K562 (cell line): ENCODE measurements around the gene MATR3. TPM values are rescaled to one million over a fixed set of nuclear protein-coding genes. Genes with fewer than 3 reads are reported as not detected.

Source experiments
- ARID1B ChIP-seq: fragments of 450-650 bp; IDR thresholded peaks from 2 replicates; pipeline ENCODE4 v1.6.1; 2016; ENCODE audit warnings: antibody characterized with exemption, mild to moderate bottlenecking, inconsistent platforms
- ATF1 ChIP-seq, 2 experiments: fragments of 450-650 bp in 1 of 2; IDR thresholded peaks; 2 replicates each; pipeline ENCODE4 v1.6.1; 2016; ENCODE audit warnings: missing compliant biosample characterization in 1 of 2, missing genetic modification characterization in 1 of 2
- CC2D1A ChIP-seq: fragments of 450-650 bp; IDR thresholded peaks from 2 replicates; pipeline ENCODE4 v1.6.1; 2017; ENCODE audit warnings: mild to moderate bottlenecking
- DNMT1 ChIP-seq: fragments of 450-650 bp; IDR thresholded peaks from 2 replicates; pipeline ENCODE4 v1.6.1; 2016; ENCODE audit warnings: antibody characterized with exemption, mild to moderate bottlenecking
- EP300 ChIP-seq: IDR thresholded peaks from 2 replicates; pipeline ENCODE4 v1.6.1; 2012; ENCODE audit warnings: low read length, improper control_type of control experiment
- HSF4 ChIP-seq: fragments of 250-450 bp; sonication (Bioruptor Pico); IDR thresholded peaks from 2 replicates; pipeline ENCODE4 v2.1.2; 2022; ENCODE audit warnings: mild to moderate bottlenecking, moderate library complexity, borderline replicate concordance
- MAZ ChIP-seq, 2 experiments: fragments of 450-650 bp in 1 of 2; sonication (generic) in 1 of 2; formaldehyde crosslinking; IDR thresholded peaks in 1 of 2; conservative IDR thresholded peaks in 1 of 2; 2 replicates each; pipeline versions ENCODE4 v1.4.0 to v1.5.0; 2020; ENCODE audit warnings: mild to moderate bottlenecking in 1 of 2, missing genetic modification reagents in 1 of 2
- MEF2A ChIP-seq: IDR thresholded peaks from 2 replicates; pipeline ENCODE4 v1.6.1; 2011; ENCODE audit warnings: low read depth, mild to moderate bottlenecking, low read length, moderate library complexity; ENCODE audit not compliant: control insufficient read depth
- NR2C1 ChIP-seq, 2 experiments: fragments of 450-650 bp; IDR thresholded peaks; 2 replicates each; pipeline ENCODE4 v1.6.1; 2017; ENCODE audit warnings: mild to moderate bottlenecking in 2 of 2, antibody characterized with exemption in 1 of 2, inconsistent platforms in 1 of 2, missing compliant biosample characterization in 1 of 2, missing genetic modification characterization in 1 of 2
- RBM39 ChIP-seq: fragments of 200-400 bp; formaldehyde crosslinking; optimal IDR thresholded peaks from 2 replicates; pipeline ENCODE3; 2018; ENCODE audit warnings: low read depth, low read length
- STAT5A ChIP-seq: IDR thresholded peaks from 2 replicates; pipeline ENCODE4 v1.6.1; 2012; ENCODE audit warnings: low read length, inconsistent platforms, borderline replicate concordance
- TSC22D4 ChIP-seq: fragments of 450-650 bp; IDR thresholded peaks from 2 replicates; pipeline ENCODE4 v1.6.1; 2016; ENCODE audit warnings: missing genetic modification characterization, missing biosample characterization, control low read depth
- ZNF79 ChIP-seq: fragments of 250-450 bp; sonication (Bioruptor Pico); IDR thresholded peaks from 2 replicates; pipeline ENCODE4 v1.4.0; 2020; ENCODE audit warnings: low read depth, mild to moderate bottlenecking, moderate library complexity
- polyA plus RNA-seq, 8 experiments: library from polyadenylated mRNA; depleted of rRNA in 4 of 8; stranded (reverse) in 5 of 8; unstranded in 3 of 8; fragments of >200 nt; fragmentation: Nextera tagmentation in 2 of 8; fragmentation: Illumina TruSeq in 1 of 8; extraction: Ambion mirVana in 2 of 8; extraction: Trizol in 1 of 8; gene quantifications; 2 replicates each; pipeline versions ENCODE4 v1.2.1 to v1.2.3, GENCODE V29; 2011 to 2014; ENCODE audit warnings: inconsistent platforms in 1 of 8, missing spikeins in 1 of 8
- total RNA-seq, 7 experiments: library from RNA; depleted of rRNA in 6 of 7; stranded (reverse); fragments of >200 nt in 6 of 7; fragmentation: Illumina TruSeq in 2 of 7; extraction: Trizol in 2 of 7; gene quantifications; 2 replicates each; pipeline versions ENCODE4 v1.2.1 to v1.2.3, GENCODE V29; 2011 to 2021; ENCODE audit warnings: low replicate concordance in 1 of 7
- TF ChIP-seq, protein P1 (sequence below): fragments of 250-450 bp; sonication (Bioruptor Pico); IDR thresholded peaks from 2 replicates; pipeline ENCODE4 v1.5.0; 2021; ENCODE audit warnings: mild to moderate bottlenecking, borderline replicate concordance
- TF ChIP-seq, protein P2 (sequence below): sonication (generic); formaldehyde crosslinking; IDR thresholded peaks from 2 replicates; pipeline ENCODE4 v1.8.0; 2023; ENCODE audit warnings: missing genetic modification reagents, mild to moderate bottlenecking, borderline replicate concordance
- TF ChIP-seq, protein P3 (sequence below): sonication (generic); formaldehyde crosslinking; IDR thresholded peaks from 2 replicates; pipeline ENCODE4 v1.8.1; 2023; ENCODE audit warnings: mild to moderate bottlenecking, missing genetic modification reagents
- TF ChIP-seq, protein P4 (sequence below): sonication (generic); formaldehyde crosslinking; IDR thresholded peaks from 2 replicates; pipeline ENCODE4 v1.8.1; 2022; ENCODE audit warnings: missing genetic modification reagents

Gene MATR3
- total and polyA plus RNA-seq, 9 of the 15 experiments (the other 6 are each of a cell fraction or from before 2014, with no cell fraction given): 150 to 425 (median 263) TPM

DNA sequence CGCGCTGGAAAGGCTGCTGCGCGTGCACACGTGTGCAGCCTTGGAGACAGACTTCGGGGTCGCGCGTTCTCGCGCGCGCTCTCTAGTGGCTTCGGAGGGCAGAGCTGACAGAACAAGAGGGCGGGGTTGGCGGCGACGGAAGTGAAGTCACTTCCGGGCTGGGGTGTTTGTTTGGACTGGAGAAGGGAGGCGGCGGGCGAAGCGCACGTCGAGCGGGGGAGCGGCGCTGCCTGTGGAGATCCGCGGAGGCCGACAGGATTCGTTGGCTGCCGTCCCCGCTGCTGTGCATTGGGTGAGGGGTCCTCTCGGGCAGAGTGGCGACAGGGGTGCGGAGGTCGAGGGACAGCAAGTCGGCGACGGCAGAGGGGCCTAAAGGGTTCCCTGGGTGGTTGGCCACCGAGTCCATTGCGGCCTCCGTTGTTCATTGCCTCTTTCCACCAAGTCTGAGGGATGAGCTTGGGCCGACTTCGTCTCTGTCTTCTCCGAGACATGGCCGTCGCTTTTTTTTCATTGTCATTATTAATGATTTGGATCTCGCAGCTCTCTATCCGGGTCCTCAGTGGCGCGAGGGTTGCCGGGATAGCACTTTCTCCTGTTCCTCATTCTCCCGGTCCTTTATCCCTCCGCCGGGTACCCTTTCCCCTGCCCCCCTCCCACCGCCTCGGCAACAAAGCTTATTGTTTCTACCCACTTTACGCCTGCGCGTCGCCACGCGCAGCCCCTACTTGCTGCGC lies 48.3 kb downstream of the MATR3 start, which contains the start of gene PAIP2 (continued):
- no peak for TF ChIP-seq NR2C1 (IDR thresholded peaks at IDR 0.05)
- peak; percentile 31; the same call in 1 of the 2 replicates for TF ChIP-seq NR2C1 (tag; IDR thresholded peaks at IDR 0.05)
- TF ChIP-seq, protein P1, sequence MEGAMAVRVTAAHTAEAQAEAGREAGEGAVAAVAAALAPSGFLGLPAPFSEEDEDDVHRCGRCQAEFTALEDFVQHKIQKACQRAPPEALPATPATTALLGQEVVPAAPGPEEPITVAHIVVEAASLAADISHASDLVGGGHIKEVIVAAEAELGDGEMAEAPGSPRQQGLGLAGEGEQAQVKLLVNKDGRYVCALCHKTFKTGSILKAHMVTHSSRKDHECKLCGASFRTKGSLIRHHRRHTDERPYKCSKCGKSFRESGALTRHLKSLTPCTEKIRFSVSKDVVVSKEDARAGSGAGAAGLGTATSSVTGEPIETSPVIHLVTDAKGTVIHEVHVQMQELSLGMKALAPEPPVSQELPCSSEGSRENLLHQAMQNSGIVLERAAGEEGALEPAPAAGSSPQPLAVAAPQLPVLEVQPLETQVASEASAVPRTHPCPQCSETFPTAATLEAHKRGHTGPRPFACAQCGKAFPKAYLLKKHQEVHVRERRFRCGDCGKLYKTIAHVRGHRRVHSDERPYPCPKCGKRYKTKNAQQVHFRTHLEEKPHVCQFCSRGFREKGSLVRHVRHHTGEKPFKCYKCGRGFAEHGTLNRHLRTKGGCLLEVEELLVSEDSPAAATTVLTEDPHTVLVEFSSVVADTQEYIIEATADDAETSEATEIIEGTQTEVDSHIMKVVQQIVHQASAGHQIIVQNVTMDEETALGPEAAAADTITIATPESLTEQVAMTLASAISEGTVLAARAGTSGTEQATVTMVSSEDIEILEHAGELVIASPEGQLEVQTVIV (CRISPR knock-in tag): no peak
- TF ChIP-seq ATF1 (CRISPR knock-in tag; IDR thresholded peaks at IDR 0.05): 0 out of 2 replicates have a peak, but pooled peaks have one; percentile 31
- peak; percentile 93 for TF ChIP-seq ATF1 (tag; IDR thresholded peaks at IDR 0.05)
- no peak for TF ChIP-seq DNMT1
- TF ChIP-seq ARID1B: peak; percentile 58; the same call in 1 of the 2 replicates
- TF ChIP-seq MAZ (CRISPR knock-in tag; conservative IDR thresholded peaks at IDR 0.05 in 1 of 2, IDR thresholded peaks at IDR 0.05 in 1 of 2): peak; percentile 63 to 81
- TF ChIP-seq, protein P2, sequence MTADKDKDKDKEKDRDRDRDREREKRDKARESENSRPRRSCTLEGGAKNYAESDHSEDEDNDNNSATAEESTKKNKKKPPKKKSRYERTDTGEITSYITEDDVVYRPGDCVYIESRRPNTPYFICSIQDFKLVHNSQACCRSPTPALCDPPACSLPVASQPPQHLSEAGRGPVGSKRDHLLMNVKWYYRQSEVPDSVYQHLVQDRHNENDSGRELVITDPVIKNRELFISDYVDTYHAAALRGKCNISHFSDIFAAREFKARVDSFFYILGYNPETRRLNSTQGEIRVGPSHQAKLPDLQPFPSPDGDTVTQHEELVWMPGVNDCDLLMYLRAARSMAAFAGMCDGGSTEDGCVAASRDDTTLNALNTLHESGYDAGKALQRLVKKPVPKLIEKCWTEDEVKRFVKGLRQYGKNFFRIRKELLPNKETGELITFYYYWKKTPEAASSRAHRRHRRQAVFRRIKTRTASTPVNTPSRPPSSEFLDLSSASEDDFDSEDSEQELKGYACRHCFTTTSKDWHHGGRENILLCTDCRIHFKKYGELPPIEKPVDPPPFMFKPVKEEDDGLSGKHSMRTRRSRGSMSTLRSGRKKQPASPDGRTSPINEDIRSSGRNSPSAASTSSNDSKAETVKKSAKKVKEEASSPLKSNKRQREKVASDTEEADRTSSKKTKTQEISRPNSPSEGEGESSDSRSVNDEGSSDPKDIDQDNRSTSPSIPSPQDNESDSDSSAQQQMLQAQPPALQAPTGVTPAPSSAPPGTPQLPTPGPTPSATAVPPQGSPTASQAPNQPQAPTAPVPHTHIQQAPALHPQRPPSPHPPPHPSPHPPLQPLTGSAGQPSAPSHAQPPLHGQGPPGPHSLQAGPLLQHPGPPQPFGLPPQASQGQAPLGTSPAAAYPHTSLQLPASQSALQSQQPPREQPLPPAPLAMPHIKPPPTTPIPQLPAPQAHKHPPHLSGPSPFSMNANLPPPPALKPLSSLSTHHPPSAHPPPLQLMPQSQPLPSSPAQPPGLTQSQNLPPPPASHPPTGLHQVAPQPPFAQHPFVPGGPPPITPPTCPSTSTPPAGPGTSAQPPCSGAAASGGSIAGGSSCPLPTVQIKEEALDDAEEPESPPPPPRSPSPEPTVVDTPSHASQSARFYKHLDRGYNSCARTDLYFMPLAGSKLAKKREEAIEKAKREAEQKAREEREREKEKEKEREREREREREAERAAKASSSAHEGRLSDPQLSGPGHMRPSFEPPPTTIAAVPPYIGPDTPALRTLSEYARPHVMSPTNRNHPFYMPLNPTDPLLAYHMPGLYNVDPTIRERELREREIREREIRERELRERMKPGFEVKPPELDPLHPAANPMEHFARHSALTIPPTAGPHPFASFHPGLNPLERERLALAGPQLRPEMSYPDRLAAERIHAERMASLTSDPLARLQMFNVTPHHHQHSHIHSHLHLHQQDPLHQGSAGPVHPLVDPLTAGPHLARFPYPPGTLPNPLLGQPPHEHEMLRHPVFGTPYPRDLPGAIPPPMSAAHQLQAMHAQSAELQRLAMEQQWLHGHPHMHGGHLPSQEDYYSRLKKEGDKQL (CRISPR knock-in tag): no peak
- TF ChIP-seq MEF2A: no peak
- no peak for TF ChIP-seq STAT5A
- no peak for TF ChIP-seq RBM39
- TF ChIP-seq ZNF79 (CRISPR knock-in tag): no peak
- no peak for TF ChIP-seq TSC22D4 (tag)
- TF ChIP-seq, protein P3, sequence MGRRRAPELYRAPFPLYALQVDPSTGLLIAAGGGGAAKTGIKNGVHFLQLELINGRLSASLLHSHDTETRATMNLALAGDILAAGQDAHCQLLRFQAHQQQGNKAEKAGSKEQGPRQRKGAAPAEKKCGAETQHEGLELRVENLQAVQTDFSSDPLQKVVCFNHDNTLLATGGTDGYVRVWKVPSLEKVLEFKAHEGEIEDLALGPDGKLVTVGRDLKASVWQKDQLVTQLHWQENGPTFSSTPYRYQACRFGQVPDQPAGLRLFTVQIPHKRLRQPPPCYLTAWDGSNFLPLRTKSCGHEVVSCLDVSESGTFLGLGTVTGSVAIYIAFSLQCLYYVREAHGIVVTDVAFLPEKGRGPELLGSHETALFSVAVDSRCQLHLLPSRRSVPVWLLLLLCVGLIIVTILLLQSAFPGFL (CRISPR knock-in tag): no peak
- TF ChIP-seq CC2D1A: no peak; the same call in 1 of the 2 replicates
- no peak; the same call in 1 of the 2 replicates for TF ChIP-seq EP300
- TF ChIP-seq, protein P4, sequence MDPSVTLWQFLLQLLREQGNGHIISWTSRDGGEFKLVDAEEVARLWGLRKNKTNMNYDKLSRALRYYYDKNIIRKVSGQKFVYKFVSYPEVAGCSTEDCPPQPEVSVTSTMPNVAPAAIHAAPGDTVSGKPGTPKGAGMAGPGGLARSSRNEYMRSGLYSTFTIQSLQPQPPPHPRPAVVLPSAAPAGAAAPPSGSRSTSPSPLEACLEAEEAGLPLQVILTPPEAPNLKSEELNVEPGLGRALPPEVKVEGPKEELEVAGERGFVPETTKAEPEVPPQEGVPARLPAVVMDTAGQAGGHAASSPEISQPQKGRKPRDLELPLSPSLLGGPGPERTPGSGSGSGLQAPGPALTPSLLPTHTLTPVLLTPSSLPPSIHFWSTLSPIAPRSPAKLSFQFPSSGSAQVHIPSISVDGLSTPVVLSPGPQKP (CRISPR knock-in tag): no peak
- TF ChIP-seq HSF4 (CRISPR knock-in tag): no peak
